ENCODE measurements around the gene MAFB. TPM values are rescaled to one million over a fixed set of nuclear protein-coding genes. Genes with fewer than 3 reads are reported as not detected.

The MAFB gene
- total RNA-seq, 1 experiment from 2014 or later: 0.22 TPM

DNA sequence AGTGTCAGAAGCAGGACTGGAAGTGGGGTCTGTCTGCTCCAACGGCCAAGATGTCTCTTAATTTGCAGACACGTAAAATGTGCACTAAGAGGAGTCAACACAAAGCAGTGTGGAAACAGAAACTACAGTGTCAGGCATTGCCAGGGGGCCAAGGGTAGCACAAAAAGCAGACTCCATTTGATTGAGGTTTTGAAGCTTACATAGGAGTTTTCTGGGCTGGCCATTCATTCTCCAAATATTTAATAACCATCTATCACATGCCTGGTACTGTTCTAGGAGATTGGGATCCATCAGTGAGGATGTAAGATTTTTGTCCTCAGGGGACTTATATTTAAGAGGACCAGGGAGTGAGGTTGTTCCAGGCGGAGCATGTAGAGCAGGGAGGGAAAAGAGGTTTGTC is 29.5 kb downstream of the MAFB start (continued):
- TF ChIP-seq, protein P1, sequence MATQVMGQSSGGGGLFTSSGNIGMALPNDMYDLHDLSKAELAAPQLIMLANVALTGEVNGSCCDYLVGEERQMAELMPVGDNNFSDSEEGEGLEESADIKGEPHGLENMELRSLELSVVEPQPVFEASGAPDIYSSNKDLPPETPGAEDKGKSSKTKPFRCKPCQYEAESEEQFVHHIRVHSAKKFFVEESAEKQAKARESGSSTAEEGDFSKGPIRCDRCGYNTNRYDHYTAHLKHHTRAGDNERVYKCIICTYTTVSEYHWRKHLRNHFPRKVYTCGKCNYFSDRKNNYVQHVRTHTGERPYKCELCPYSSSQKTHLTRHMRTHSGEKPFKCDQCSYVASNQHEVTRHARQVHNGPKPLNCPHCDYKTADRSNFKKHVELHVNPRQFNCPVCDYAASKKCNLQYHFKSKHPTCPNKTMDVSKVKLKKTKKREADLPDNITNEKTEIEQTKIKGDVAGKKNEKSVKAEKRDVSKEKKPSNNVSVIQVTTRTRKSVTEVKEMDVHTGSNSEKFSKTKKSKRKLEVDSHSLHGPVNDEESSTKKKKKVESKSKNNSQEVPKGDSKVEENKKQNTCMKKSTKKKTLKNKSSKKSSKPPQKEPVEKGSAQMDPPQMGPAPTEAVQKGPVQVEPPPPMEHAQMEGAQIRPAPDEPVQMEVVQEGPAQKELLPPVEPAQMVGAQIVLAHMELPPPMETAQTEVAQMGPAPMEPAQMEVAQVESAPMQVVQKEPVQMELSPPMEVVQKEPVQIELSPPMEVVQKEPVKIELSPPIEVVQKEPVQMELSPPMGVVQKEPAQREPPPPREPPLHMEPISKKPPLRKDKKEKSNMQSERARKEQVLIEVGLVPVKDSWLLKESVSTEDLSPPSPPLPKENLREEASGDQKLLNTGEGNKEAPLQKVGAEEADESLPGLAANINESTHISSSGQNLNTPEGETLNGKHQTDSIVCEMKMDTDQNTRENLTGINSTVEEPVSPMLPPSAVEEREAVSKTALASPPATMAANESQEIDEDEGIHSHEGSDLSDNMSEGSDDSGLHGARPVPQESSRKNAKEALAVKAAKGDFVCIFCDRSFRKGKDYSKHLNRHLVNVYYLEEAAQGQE (IDR thresholded peaks at IDR 0.05; ENCODE audit: low read depth): no peak

DNA sequence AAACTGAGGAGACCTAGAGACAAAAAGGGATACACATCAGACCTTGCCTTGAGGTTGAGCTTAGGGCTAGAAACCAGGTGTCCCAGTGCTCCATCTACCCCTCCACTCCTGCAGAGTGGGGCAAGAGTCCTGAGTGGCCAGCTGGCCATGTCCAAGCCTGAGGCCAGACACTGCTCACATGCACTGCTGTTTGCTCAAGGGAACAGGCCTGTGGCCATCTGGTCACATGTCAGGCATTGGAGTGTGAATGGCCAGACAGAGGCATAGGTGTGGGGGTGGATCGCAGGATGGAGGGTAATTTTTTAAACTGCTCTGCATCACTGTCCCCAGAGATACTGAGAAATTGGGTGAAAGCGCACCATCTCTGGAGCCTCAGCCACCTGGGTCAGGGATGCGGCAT is 30.5 kb downstream of the MAFB start:
- H2AFZ ChIP-seq (ENCODE audit: low read depth, low read length, poor library complexity, severe bottlenecking): no peak overlapping the region
- H3K9me3 ChIP-seq (ENCODE audit: control insufficient read depth in 1 of 2, insufficient read depth in 1 of 2, low read depth in 1 of 2, low read length in 2 of 2): no peaks in the 10 kb centered on the region
- no peaks in the 10 kb centered on the region for H3K79me2 ChIP-seq (ENCODE audit: insufficient read depth, low read length)
- BruUV-seq (replicated peaks): no TSS peak
- CTCF ChIA-PET: no interaction called here
- ATAC-seq: no peak
- POLR2A ChIA-PET: no interaction called here
- RAD21 ChIA-PET (ENCODE audit: low non-redundant PET in 1 of 2, low total read pairs in 2 of 2, uncharacterized antibody in 2 of 2, unreplicated experiment in 2 of 2): no interaction called here
- intact Hi-C loops (cut with micrococcal nuclease): no loop called here
- H4K20me1 ChIP-seq (ENCODE audit: insufficient read depth): no peaks in the 10 kb centered on the region
- no peaks in the 10 kb centered on the region for H3K4me1 ChIP-seq (ENCODE audit: control insufficient read depth in 1 of 2, insufficient read depth in 2 of 2, low read length in 2 of 2)
- no peak overlapping the region for H3K4me2 ChIP-seq (ENCODE audit: low read length)
- no peaks in the 10 kb centered on the region for H3K27me3 ChIP-seq (ENCODE audit: insufficient read depth, low read length)
- H3K36me3 ChIP-seq (ENCODE audit: control insufficient read depth in 1 of 2, insufficient read depth in 2 of 2, low read length in 2 of 2): no peaks in the 10 kb centered on the region
- no peak overlapping the region for H3K4me3 ChIP-seq (replicated peaks in 1 of 2; ENCODE audit: low read depth in 1 of 2, low read length in 2 of 2)
- TF ChIP-seq POLR2AphosphoS5 (IDR thresholded peaks at IDR 0.05; ENCODE audit: low read depth, low read length) (no peak), CEBPB (IDR thresholded peaks at IDR 0.05; ENCODE audit: low read depth) (no peak), EZH2 (IDR thresholded peaks at IDR 0.05) (no peak), FOSL1 (IDR thresholded peaks at IDR 0.05; ENCODE audit: low read depth) (no peak), YY1 (IDR thresholded peaks at IDR 0.05; ENCODE audit: extremely low read depth, insufficient replicate concordance, low read depth, low read length) (no peak)
- TF ChIP-seq, protein P2, sequence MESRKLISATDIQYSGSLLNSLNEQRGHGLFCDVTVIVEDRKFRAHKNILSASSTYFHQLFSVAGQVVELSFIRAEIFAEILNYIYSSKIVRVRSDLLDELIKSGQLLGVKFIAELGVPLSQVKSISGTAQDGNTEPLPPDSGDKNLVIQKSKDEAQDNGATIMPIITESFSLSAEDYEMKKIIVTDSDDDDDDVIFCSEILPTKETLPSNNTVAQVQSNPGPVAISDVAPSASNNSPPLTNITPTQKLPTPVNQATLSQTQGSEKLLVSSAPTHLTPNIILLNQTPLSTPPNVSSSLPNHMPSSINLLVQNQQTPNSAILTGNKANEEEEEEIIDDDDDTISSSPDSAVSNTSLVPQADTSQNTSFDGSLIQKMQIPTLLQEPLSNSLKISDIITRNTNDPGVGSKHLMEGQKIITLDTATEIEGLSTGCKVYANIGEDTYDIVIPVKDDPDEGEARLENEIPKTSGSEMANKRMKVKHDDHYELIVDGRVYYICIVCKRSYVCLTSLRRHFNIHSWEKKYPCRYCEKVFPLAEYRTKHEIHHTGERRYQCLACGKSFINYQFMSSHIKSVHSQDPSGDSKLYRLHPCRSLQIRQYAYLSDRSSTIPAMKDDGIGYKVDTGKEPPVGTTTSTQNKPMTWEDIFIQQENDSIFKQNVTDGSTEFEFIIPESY (IDR thresholded peaks at IDR 0.05; ENCODE audit: extremely low read depth, insufficient replicate concordance, low read length): no peak
- TF ChIP-seq, protein P3, sequence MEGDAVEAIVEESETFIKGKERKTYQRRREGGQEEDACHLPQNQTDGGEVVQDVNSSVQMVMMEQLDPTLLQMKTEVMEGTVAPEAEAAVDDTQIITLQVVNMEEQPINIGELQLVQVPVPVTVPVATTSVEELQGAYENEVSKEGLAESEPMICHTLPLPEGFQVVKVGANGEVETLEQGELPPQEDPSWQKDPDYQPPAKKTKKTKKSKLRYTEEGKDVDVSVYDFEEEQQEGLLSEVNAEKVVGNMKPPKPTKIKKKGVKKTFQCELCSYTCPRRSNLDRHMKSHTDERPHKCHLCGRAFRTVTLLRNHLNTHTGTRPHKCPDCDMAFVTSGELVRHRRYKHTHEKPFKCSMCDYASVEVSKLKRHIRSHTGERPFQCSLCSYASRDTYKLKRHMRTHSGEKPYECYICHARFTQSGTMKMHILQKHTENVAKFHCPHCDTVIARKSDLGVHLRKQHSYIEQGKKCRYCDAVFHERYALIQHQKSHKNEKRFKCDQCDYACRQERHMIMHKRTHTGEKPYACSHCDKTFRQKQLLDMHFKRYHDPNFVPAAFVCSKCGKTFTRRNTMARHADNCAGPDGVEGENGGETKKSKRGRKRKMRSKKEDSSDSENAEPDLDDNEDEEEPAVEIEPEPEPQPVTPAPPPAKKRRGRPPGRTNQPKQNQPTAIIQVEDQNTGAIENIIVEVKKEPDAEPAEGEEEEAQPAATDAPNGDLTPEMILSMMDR (IDR thresholded peaks at IDR 0.05 in 2 of 3, conservative IDR thresholded peaks at IDR 0.05 in 1 of 3; ENCODE audit: borderline replicate concordance in 1 of 3, insufficient read depth in 1 of 3, low read depth in 2 of 3, low read length in 2 of 3): no peak
- no peak overlapping the region for H3K9ac ChIP-seq (ENCODE audit: low read length)
- no peak overlapping the region for H3K27ac ChIP-seq (ENCODE audit: low read depth, low read length)
- DNase-seq (ENCODE audit: low read depth, low spot score): no peak
- no peaks in the 10 kb centered on the region for H3K9me2 ChIP-seq (ENCODE audit: insufficient read depth)
